Calu3 (cell line): ENCODE measurements around the gene SLC4A2. TPM values are rescaled to one million over a fixed set of nuclear protein-coding genes. Genes with fewer than 3 reads are reported as not detected.

Experiments
- BruUV-seq: library from RNA; stranded (reverse); fragments of 400-500 nt; replicated peaks from 2 replicates; lab custom pipeline; 2021; lab: Mats Ljungman, UMichigan
- CTCF ChIA-PET: fragments of 300-600 bp; sonication (Branson Sonifier 250); formaldehyde crosslinking; loops from one replicate; lab custom pipeline; 2022; ENCODE audit warnings: antibody characterized with exemption; lab: Charles Lee
- DNase-seq: peaks from one replicate; pipeline ENCODE4 v3.0.0; 2022
- H3K27ac Mint-ChIP-seq: one replicate; pipeline ENCODE4 v1.8.0; 2022; ENCODE audit warnings: mixed read lengths; ENCODE audit not compliant: unreplicated experiment
- H3K27me3 Mint-ChIP-seq: one replicate; pipeline ENCODE4 v1.8.0; 2022; ENCODE audit warnings: mixed read lengths; ENCODE audit not compliant: unreplicated experiment
- H3K36me3 Mint-ChIP-seq: one replicate; pipeline ENCODE4 v1.8.0; 2022; ENCODE audit warnings: mild to moderate bottlenecking, moderate library complexity, mixed read lengths; ENCODE audit not compliant: insufficient read depth, unreplicated experiment
- H3K4me1 Mint-ChIP-seq: one replicate; pipeline ENCODE4 v1.8.0; 2022; ENCODE audit warnings: mild to moderate bottlenecking, low read depth, mixed read lengths; ENCODE audit not compliant: unreplicated experiment
- H3K4me3 Mint-ChIP-seq: one replicate; pipeline ENCODE4 v1.8.0; 2022; ENCODE audit warnings: mild to moderate bottlenecking, low read depth, moderate library complexity, mixed read lengths; ENCODE audit not compliant: unreplicated experiment
- H3K9me3 Mint-ChIP-seq: one replicate; pipeline ENCODE4 v1.8.0; 2022; ENCODE audit warnings: low read depth, mixed read lengths; ENCODE audit not compliant: unreplicated experiment
- intact Hi-C: fragments of 100-400 bp; cut with micrococcal nuclease; formaldehyde crosslinking; loops from one replicate; pipeline ENCODE4 v1.10.0; 2022; ENCODE audit not compliant: unreplicated experiment
- total RNA-seq: library from RNA; stranded (reverse); gene quantifications from 2 replicates; pipeline ENCODE4 v1.2.3, GENCODE V29; 2022
- TF ChIP-seq, protein P1 (sequence below): fragments of 200-600 bp; IDR thresholded peaks from one replicate; pipeline ENCODE4 v1.8.0; 2022; ENCODE audit warnings: antibody characterized with exemption; ENCODE audit not compliant: unreplicated experiment

Gene SLC4A2
- total RNA-seq, 1 experiment from 2014 or later, result 209 TPM

DNA sequence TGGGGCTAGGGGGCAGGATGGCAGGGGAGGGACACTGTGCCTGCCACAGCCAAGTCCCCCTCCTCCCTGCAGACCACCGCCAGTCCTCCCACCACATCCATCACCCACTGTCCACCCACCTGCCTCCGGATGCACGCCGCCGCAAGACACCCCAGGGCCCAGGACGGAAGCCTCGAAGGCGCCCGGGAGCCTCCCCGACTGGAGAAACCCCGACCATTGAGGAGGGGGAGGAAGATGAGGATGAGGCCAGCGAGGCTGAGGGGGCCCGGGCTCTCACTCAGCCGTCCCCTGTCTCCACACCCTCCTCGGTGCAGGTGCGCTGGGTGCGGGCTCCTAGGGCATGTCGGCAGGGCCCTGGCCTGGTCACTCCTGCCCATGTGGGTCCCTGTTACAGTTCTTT is 5.1 kb downstream of the SLC4A2 start:
- Mint-ChIP-seq H3K4me3 (no peak overlapping the region), H3K27ac (no peak overlapping the region), H3K9me3 (no peaks in the 10 kb centered on the region), H3K4me1 (peaks cover 16% of the 10 kb centered on the region), H3K27me3 (no peaks in the 10 kb centered on the region), H3K36me3 (peaks cover 82% of the 10 kb centered on the region)
- TF ChIP-seq, protein P1, sequence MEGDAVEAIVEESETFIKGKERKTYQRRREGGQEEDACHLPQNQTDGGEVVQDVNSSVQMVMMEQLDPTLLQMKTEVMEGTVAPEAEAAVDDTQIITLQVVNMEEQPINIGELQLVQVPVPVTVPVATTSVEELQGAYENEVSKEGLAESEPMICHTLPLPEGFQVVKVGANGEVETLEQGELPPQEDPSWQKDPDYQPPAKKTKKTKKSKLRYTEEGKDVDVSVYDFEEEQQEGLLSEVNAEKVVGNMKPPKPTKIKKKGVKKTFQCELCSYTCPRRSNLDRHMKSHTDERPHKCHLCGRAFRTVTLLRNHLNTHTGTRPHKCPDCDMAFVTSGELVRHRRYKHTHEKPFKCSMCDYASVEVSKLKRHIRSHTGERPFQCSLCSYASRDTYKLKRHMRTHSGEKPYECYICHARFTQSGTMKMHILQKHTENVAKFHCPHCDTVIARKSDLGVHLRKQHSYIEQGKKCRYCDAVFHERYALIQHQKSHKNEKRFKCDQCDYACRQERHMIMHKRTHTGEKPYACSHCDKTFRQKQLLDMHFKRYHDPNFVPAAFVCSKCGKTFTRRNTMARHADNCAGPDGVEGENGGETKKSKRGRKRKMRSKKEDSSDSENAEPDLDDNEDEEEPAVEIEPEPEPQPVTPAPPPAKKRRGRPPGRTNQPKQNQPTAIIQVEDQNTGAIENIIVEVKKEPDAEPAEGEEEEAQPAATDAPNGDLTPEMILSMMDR, result no peak
- no peak for DNase-seq
- BruUV-seq, result no TSS peak
- CTCF ChIA-PET, result no interaction called here
- intact Hi-C loops, result no loop called here

DNA sequence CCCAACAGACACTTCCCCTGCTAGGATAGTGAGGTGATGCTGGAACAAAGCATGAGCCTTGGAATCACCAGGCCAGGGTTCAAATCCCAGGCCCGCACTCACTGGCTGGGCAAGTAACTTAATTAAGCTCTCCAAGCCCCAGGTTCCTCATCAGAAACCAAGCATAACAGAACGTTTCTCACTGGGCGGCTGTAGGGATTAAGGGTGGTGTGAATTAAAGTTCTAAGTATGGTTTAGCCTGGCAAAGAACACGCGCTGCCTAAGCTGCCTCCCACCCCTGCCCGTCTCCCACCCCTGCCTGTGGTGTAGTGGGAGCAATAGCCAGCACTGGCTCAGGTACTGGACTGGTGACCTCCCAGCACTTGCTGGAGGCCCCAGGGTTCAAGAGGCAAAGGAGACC is 5.6 kb downstream of the SLC4A2 start:
- intact Hi-C loops, result no loop called here
- Mint-ChIP-seq H3K4me3 (no peak overlapping the region), H3K4me1 (peaks cover 16% of the 10 kb centered on the region), H3K9me3 (no peaks in the 10 kb centered on the region), H3K27me3 (no peaks in the 10 kb centered on the region), H3K36me3 (peaks cover 82% of the 10 kb centered on the region), H3K27ac (no peak overlapping the region)
- no TSS peak for BruUV-seq
- CTCF ChIA-PET, result no interaction called here
- no peak for DNase-seq
- TF ChIP-seq, protein P1, result no peak

DNA sequence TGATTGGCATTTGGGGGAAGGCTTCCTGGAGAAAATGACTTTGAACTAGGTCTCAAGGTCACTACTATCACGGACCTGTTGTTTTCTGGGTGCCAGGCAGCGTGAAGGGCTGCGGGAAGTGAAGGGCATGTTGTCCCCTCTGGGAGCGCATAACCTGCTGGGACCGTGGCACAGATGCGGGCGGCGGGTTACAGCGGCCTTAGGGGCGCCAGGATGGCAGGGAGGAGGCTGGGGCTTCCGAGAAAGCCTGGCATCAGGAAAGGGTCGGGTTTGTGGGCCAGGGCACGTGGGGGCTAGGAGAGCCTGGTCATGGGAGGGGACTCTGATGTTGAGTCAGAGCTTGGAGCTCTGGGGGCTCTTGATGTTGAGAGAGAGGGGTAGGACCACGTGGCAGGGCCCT is 6.1 kb downstream of the SLC4A2 start:
- H3K9me3 Mint-ChIP-seq, result no peaks in the 10 kb centered on the region
- H3K4me3 Mint-ChIP-seq, result no peak overlapping the region
- TF ChIP-seq, protein P1, result no peak
- no peak for DNase-seq
- no peaks in the 10 kb centered on the region for H3K27me3 Mint-ChIP-seq
- no TSS peak for BruUV-seq
- H3K36me3 Mint-ChIP-seq, result peaks cover 77% of the 10 kb centered on the region
- peaks cover 15% of the 10 kb centered on the region for H3K4me1 Mint-ChIP-seq
- CTCF ChIA-PET, result no interaction called here
- no peak overlapping the region for H3K27ac Mint-ChIP-seq
- intact Hi-C loops, result no loop called here

DNA sequence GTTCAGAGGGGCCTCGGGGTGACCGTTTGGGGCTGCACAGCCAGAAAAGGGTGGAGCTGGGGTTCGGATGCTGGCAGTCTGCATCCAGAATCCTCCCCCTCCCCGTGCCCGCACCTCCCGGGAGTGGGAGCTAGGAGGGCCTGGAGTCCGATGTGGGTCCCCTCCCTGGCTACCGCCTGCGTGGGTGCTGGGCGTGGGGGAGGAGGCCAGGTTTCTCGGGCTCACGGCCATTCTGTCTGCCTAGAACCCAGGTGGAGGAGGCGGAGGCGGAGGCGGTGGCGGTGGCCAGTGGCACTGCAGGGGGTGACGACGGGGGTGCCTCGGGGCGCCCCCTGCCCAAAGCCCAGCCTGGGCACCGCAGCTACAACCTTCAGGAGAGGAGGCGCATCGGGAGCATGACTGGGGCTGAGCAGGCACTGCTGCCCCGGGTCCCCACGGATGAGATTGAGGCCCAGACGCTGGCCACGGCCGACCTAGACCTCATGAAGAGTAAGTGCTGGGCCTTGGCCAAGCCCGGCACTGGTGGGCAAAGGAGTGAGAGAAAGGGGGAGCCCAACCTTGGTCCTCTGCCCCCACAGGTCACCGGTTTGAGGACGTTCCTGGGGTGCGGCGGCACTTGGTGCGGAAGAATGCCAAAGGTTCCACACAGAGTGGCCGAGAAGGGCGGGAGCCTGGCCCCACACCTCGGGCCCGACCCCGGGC is 7.0 kb downstream of the SLC4A2 start:
- no peak for DNase-seq
- TF ChIP-seq, protein P1, result no peak
- Mint-ChIP-seq H3K36me3 (peaks cover 75% of the 10 kb centered on the region), H3K4me3 (no peak overlapping the region), H3K27me3 (no peaks in the 10 kb centered on the region), H3K27ac (no peak overlapping the region), H3K4me1 (peaks cover 6% of the 10 kb centered on the region), H3K9me3 (no peaks in the 10 kb centered on the region)
- CTCF ChIA-PET, result no interaction called here
- no TSS peak for BruUV-seq
- intact Hi-C loops, result no loop called here
